Ectodermal cell (in vitro differentiated cells): Measurements from ENCODE around the gene TBX18.

Experiments used
- H3K27ac ChIP-seq: 2 replicates; pipeline ENCODE4 v1.7.0; 2013; ENCODE audit warnings: mild to moderate bottlenecking, low read depth, low read length; ENCODE audit not compliant: insufficient read depth, poor library complexity, severe bottlenecking
- H3K27me3 ChIP-seq: 2 replicates; pipeline ENCODE4 v1.7.0; 2013; ENCODE audit warnings: mild to moderate bottlenecking, low read length; ENCODE audit not compliant: insufficient read depth, control insufficient read depth, poor library complexity, severe bottlenecking
- H3K36me3 ChIP-seq: one replicate; pipeline ENCODE4 v1.7.0; 2013; ENCODE audit warnings: low read length; ENCODE audit not compliant: control insufficient read depth, insufficient read depth
- H3K4me1 ChIP-seq: one replicate; pipeline ENCODE4 v1.7.0; 2013; ENCODE audit warnings: low read length; ENCODE audit not compliant: control insufficient read depth, insufficient read depth
- H3K4me3 ChIP-seq: 2 replicates; pipeline ENCODE4 v1.7.0; 2013; ENCODE audit warnings: low read depth, low read length, control low read depth; ENCODE audit not compliant: insufficient read depth
- H3K9me3 ChIP-seq: 2 replicates; pipeline ENCODE4 v1.7.0; 2013; ENCODE audit warnings: mild to moderate bottlenecking, low read length, moderate library complexity; ENCODE audit not compliant: control insufficient read depth
- WGBS, 2 experiments: methylation state at CpG; one replicate each; pipeline ENCODE4 v1.1.7; 2013; ENCODE audit warnings: missing lambda C conversion rate in 2 of 2; 5-methylcytosine and 5-hydroxymethylcytosine counted together

TBX18 gene

DNA sequence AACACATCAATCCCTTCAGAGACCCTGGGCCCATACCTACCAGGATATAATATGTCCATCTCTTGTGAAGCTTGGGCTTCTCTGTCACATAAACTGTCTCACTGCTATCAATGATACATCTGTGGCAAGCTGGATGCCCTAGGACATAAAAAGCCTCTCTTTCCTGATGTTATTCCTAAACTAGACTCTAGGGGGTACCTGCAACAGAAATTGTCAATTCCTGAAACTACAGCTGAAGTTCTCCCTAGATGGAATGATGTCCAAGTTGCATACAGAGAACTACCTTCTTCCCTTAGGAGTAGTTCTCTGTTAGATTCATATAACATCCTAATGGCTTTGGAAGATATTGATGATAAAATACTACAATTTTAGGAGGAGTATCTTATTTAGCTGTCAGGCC is 35.8 kb downstream of the TBX18 start:
- no peaks in the 10 kb centered on the region for H3K27me3 ChIP-seq
- no peak overlapping the region for H3K27ac ChIP-seq

DNA sequence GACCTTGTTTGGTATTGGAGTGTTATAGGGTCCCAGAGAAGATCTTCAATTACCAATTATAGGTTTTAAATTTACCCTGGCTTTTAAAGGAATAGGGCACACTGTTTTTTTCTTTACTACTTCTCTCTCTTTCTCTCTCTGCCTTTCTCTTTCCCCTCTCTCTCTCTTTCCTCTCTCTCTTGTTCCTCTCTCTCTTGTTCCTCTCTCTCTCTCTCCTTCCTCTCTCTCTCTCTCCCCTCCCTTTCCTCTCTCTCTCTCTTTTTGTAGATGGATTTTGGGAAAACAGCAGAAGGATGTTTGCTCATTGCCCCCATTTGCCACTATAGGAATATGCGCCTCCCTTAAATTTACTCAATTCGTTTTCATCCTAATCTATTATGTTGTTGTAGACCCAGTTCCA is 45.2 kb downstream of the TBX18 start:
- Histone ChIP-seq H3K36me3 (no peaks in the 10 kb centered on the region), H3K4me3 (no peak overlapping the region), H3K27me3 (no peaks in the 10 kb centered on the region), H3K27ac (no peak overlapping the region), H3K9me3 (no peaks in the 10 kb centered on the region), H3K4me1 (no peaks in the 10 kb centered on the region)
- WGBS, 2 experiments = 70 to 86% methylated on average over 2 of the region's 2 CpGs

More for the DNA sequence above, 35.8 kb downstream of the TBX18 start:
- H3K4me3 ChIP-seq = no peak overlapping the region
- H3K9me3 ChIP-seq = no peaks in the 10 kb centered on the region
- no peaks in the 10 kb centered on the region for H3K4me1 ChIP-seq
- H3K36me3 ChIP-seq = no peaks in the 10 kb centered on the region

DNA sequence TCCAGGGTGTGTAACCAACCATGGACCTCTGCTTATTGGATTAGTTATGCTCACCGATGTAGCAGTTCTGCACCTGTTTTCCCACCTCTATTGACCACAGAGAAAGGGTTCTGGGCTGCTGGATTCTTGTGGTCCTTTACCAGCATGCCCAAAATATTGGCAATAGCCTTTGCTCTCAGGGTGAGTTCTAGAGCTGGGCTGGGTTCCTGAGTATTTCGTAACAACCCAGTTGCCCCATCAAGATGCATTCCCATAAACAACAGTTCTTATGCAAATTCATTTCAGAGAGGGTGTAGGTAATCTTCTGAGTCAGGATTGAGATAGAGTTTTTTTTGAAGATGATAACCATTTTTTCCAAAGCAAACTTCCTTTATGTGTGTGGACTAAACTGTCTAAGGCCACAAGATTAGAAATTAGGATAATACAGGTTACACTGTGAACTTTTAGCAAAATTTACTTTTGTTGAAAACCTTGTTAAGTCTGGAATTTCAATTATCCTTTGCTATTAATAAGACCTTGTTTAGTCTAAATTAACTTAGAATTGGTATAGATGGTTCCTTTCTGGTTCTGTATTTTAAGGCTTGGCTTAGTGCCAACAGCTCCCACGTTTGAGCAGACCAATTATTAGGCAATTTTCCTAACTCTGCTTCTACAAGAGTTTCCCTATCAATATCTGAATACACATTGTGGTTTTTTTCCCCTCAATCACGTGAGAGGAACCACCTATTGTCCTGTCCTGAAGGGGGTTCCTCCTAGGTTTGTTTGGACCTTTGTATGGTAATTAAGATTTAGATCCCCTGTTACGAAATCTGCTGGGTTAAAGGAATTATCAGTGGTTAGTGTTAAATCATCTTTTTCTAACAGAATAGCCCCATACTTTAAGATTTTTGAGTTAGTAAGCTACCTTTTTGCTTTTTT is 46.1 kb downstream of the TBX18 start:
- H3K36me3 ChIP-seq = no peaks in the 10 kb centered on the region
- H3K27me3 ChIP-seq = no peaks in the 10 kb centered on the region
- no peaks in the 10 kb centered on the region for H3K9me3 ChIP-seq
- H3K4me1 ChIP-seq = no peaks in the 10 kb centered on the region
- no peak overlapping the region for H3K4me3 ChIP-seq
- no peak overlapping the region for H3K27ac ChIP-seq
- WGBS, 2 experiments = 78 to 87% methylated on average over 3 to 5 of the region's 5 CpGs

DNA sequence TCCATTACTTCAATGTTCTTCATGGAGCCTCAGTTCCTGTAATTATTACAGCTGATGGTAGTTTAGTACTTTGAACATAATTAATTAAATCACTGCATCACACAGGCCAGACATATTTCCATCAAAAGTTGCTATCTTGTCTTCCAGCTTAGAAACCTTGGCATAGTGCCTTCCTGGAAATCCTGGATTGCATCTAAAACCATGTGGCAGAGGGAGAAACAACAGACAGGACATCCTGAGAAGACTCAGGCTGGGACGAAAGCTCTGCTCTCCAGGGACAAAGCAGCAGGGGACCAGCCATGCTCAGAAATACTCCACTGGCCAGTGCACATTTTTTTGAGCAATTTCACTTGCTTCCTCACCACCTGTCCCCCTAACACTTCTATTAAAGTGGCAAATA is 55.3 kb downstream of the TBX18 start:
- 56 to 70% methylated on average over 1 of the region's 1 CpG for WGBS, 2 experiments
- H3K27me3 ChIP-seq = no peaks in the 10 kb centered on the region
- no peaks in the 10 kb centered on the region for H3K9me3 ChIP-seq
- H3K36me3 ChIP-seq = no peaks in the 10 kb centered on the region
- H3K4me1 ChIP-seq = peaks cover 7% of the 10 kb centered on the region
- H3K4me3 ChIP-seq = no peak overlapping the region
- H3K27ac ChIP-seq = no peak overlapping the region

DNA sequence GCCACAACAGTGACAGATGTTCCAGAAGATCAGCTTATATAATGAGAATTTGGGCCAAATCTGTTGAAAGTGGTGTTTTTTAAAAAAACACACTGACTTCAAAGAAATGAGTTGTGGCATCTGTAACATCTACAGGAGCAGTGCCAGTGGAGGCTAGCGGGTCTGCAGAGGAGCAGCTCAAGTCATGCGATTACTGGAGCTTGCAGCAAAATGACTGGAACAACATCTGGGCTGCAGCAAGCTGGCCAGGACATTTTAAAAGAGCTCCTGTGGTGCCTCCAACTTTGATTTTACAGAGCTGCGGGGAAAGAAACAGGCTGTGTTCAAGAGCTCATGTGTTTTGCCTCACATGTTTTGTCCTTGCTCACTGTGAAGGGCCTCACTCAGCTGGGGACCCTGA is 57.2 kb downstream of the TBX18 start:
- H3K4me1 ChIP-seq = peaks cover 7% of the 10 kb centered on the region
- no peak overlapping the region for H3K4me3 ChIP-seq
- H3K36me3 ChIP-seq = no peaks in the 10 kb centered on the region
- H3K9me3 ChIP-seq = no peaks in the 10 kb centered on the region
- no peaks in the 10 kb centered on the region for H3K27me3 ChIP-seq
- H3K27ac ChIP-seq = no peak overlapping the region
- WGBS, 2 experiments = 75 to 77% methylated on average over 3 of the region's 3 CpGs

DNA sequence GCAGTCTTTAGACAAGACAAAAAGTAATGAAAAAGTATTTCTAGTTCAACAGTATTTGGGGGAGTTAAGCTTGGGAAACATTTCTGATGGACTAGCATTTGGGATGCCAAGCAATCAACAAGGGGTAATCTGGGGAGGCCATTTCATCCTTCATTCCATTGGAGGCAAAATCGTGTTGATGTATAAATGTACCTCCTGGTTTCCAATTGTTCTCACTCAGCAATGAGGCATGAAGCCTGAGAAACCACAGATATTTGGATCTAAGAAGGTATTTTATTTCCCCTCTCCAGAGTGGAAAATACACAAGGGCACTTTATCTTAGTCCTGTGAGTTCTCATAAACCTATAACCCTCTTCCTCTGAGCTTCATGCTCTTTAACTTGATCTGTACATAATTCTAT is 68.2 kb downstream of the TBX18 start:
- no peaks in the 10 kb centered on the region for H3K9me3 ChIP-seq
- no peaks in the 10 kb centered on the region for H3K27me3 ChIP-seq
- no peak overlapping the region for H3K27ac ChIP-seq
- 73 to 89% methylated on average over 1 of the region's 1 CpG for WGBS, 2 experiments
- no peak overlapping the region for H3K4me3 ChIP-seq
- H3K4me1 ChIP-seq = no peaks in the 10 kb centered on the region
- H3K36me3 ChIP-seq = no peaks in the 10 kb centered on the region

DNA sequence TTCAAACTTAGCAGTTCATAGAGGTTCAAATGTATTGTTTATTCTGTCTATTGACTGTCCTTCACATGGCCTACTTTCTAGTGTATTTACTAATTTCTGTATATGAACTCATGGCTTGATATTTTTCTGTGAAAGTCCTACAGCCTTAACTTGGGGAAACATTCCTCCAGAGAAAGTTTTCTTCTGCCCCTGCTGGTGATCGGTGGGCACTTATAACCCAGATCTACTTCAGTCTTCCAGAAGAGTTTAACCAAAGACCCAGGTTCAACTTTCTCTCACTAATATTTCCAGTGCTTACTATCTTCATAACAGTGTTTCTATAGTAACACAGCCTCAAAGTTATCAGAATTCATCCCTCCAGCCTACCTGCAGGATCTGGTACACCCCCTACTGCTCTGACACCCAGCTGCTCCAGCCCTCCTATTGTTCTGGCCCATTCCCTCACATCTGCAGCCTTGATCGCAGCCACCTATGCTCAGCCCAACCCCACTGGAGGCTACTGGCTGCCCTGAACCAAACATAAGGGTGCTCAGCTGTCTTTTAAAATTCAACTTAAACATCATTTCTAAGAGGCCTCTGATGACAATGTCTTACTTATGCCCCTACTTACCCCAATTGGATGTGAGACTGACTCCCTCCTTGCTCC is 72.3 kb downstream of the TBX18 start:
- Histone ChIP-seq H3K36me3 (no peaks in the 10 kb centered on the region), H3K4me3 (no peak overlapping the region), H3K9me3 (no peaks in the 10 kb centered on the region), H3K27ac (no peak overlapping the region), H3K27me3 (no peaks in the 10 kb centered on the region), H3K4me1 (no peaks in the 10 kb centered on the region)
- 88 to 92% methylated on average over 2 of the region's 2 CpGs for WGBS, 2 experiments

DNA sequence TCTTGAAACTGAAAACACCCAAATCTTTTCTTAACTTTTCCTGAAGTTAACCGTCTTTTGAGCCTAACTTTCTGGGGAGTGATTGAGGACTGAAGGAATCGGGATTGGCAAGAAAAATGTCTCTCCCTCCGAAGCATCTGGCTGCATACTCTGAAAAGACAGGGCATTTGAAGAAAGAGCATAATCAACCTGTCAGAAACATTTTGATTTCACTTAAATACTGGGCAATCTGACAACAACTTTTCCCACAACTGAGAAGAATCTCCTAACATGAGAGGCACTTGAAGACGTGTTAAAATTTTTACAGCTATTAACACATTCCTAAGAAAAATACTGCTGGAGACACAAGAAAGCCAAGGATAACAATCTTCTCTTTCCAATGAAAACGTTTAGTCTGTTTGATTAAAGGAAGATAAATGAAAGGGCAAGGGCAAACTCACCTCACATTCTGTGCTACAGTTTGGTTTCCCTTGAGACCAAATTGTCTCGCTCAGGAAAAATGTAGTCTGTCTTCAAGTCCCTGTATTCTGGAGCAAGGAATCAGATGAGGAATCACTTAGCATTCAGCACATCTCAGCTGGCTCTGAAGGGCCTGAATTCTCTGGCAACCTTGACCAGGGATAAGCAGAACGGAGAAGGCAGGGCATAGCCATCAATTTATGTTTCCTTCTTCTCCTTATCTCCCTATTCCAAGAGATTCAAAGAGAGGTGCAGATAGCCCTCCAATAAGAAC is 76.1 kb downstream of the TBX18 start:
- no peaks in the 10 kb centered on the region for H3K36me3 ChIP-seq
- 85% methylated on average over 7 of the region's 7 CpGs for WGBS, 2 experiments
- H3K4me3 ChIP-seq = no peak overlapping the region

DNA sequence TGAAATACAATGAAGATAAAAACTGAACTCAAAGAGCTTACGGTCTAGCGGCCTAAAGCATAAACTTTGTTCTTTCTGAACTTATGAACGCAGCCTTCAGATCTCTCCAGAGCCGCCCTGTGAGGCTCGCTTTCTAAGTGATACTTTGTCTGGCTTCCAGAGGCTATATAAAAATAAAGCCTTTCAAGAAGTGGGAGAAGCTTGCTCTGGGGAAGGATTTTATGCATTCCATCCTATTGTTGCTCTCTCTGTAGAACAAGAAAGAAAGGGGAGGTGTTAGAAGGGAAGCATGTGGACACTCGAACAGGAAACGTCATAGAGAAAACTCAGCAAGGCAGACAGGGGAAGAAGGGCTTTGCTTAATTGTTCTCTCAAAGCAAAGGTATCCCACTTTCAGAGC is 77.0 kb downstream of the TBX18 start:
- Histone ChIP-seq H3K9me3 (no peaks in the 10 kb centered on the region), H3K27me3 (no peaks in the 10 kb centered on the region), H3K4me1 (no peaks in the 10 kb centered on the region), H3K36me3 (no peaks in the 10 kb centered on the region), H3K27ac (no peak overlapping the region), H3K4me3 (no peak overlapping the region)
- 65 to 74% methylated on average over 7 of the region's 7 CpGs for WGBS, 2 experiments

More for the DNA sequence above, 76.1 kb downstream of the TBX18 start:
- no peaks in the 10 kb centered on the region for H3K27me3 ChIP-seq
- H3K27ac ChIP-seq = no peak overlapping the region
- no peaks in the 10 kb centered on the region for H3K9me3 ChIP-seq
- H3K4me1 ChIP-seq = no peaks in the 10 kb centered on the region

DNA sequence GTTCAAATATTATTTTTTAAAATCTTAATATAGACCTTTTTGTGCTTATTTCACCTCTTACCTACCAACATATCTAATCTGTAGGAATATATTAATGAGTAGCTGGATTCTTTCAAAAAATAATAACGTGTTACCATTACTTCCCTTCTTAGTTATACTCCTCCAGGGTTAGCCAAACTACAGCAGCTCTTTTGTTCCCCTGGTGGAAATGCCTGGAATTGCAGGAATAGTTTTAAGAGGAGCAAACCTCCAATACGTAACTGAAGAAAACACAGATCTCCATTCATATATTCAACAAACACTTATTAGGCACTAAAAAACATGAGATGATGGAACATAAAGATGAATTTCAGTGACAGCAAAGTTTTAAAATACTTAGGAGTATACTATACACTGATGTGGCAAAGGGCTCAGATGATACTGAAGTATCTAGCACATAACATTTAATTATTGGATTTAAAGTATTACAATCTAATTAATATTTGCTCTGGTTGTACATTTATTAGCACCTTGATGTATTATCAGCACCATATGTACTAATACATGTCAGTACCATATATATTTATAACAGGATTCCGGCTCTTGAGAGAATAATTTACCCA is 78.3 kb downstream of the TBX18 start:
- Histone ChIP-seq H3K27me3 (no peaks in the 10 kb centered on the region), H3K9me3 (no peaks in the 10 kb centered on the region), H3K4me1 (no peaks in the 10 kb centered on the region), H3K27ac (no peak overlapping the region), H3K36me3 (no peaks in the 10 kb centered on the region), H3K4me3 (no peak overlapping the region)
- WGBS, 2 experiments = 94% methylated on average over 2 of the region's 3 CpGs; no CpG with 5 or more reads in 1 of the 2 experiments
